SK-N-SH treated with all-trans-retinoic acid at 6 μM for 48 hours (cell line): ENCODE results near the gene TMEM269.

Experiments
- ARNTL ChIP-seq: fragments of 450-650 bp; formaldehyde crosslinking; IDR thresholded peaks from 2 replicates; pipeline ENCODE4 v1.5.0; 2020; ENCODE audit warnings: low read depth, mild to moderate bottlenecking, moderate library complexity, borderline replicate concordance
- CREB5 ChIP-seq: fragments of 250-450 bp; sonication (Bioruptor Pico); IDR thresholded peaks from 2 replicates; pipeline ENCODE4 v1.5.1; 2020; ENCODE audit warnings: low read depth, mild to moderate bottlenecking, moderate library complexity
- CSDC2 ChIP-seq: fragments of 250-450 bp; sonication (Bioruptor Pico); IDR thresholded peaks from 2 replicates; pipeline ENCODE4 v1.5.0; 2020; ENCODE audit warnings: mild to moderate bottlenecking, moderate library complexity
- ESRRG ChIP-seq: fragments of 250-450 bp; sonication (Bioruptor Pico); IDR thresholded peaks from 2 replicates; pipeline ENCODE4 v1.6.1; 2021; ENCODE audit warnings: mild to moderate bottlenecking
- PPARA ChIP-seq: fragments of 250-450 bp; sonication (Bioruptor Pico); IDR thresholded peaks from 2 replicates; pipeline ENCODE4 v1.5.0; 2020; ENCODE audit warnings: mild to moderate bottlenecking, borderline replicate concordance
- RARB ChIP-seq: fragments of 250-450 bp; sonication (Bioruptor Pico); IDR thresholded peaks from 2 replicates; pipeline ENCODE4 v1.8.0; 2021; ENCODE audit warnings: mild to moderate bottlenecking, moderate library complexity
- TSHZ2 ChIP-seq: fragments of 250-450 bp; sonication (Bioruptor Pico); IDR thresholded peaks from 2 replicates; pipeline ENCODE4 v1.5.0; 2020; ENCODE audit warnings: mild to moderate bottlenecking, moderate library complexity
- ZC3H10 ChIP-seq: fragments of 250-450 bp; sonication (Bioruptor Pico); IDR thresholded peaks from 2 replicates; pipeline ENCODE4 v1.5.1; 2021; ENCODE audit warnings: mild to moderate bottlenecking, moderate library complexity
- ZFP3 ChIP-seq: fragments of 250-450 bp; sonication (Bioruptor Pico); IDR thresholded peaks from 2 replicates; pipeline ENCODE4 v1.5.0; 2020; ENCODE audit warnings: mild to moderate bottlenecking, moderate library complexity
- ZFP30 ChIP-seq: fragments of 450-650 bp; formaldehyde crosslinking; IDR thresholded peaks from 2 replicates; pipeline ENCODE4 v1.5.0; 2022; ENCODE audit warnings: mild to moderate bottlenecking, moderate library complexity

GRCh38 chr1:42737257-42737656 lies 47.5 kb upstream of the TMEM269 start:
- no peak for TF ChIP-seq RARB (CRISPR knock-in tag)
- no peak for TF ChIP-seq ESRRG
- no peak for TF ChIP-seq ZC3H10 (CRISPR knock-in tag)
- TF ChIP-seq ZFP3: no peak
- no peak for TF ChIP-seq ARNTL (CRISPR knock-in tag)
- no peak for TF ChIP-seq PPARA (CRISPR knock-in tag)
- no peak for TF ChIP-seq CREB5
- no peak for TF ChIP-seq ZFP30 (CRISPR knock-in tag)
- no peak for TF ChIP-seq CSDC2 (CRISPR knock-in tag)
- TF ChIP-seq TSHZ2: no peak
